ENCODE measurements around the gene ZDHHC14.

DNA sequence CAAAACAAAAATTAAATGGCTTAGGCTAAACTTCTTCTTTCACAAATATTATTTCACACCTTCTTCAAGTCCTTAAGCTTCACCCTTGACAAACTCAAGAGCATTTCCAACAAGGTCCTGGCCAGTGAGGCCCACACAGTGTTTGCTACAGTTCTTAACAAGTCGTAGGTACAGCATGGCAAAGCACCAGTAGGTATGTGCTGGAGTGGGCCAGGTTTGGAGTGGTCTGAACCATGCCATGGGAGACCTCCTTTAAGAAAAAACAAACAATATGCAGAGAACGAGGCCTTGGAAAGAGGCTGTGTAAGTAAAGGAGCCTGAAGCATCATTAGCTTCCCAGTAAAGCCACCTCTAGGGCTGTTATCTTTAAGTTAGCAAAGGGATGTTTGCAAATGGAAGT lies 287.7 kb downstream of the ZDHHC14 start:
- TF ChIP-seq CTCF (conservative IDR thresholded peaks at IDR 0.05 in 1 of 2, IDR thresholded peaks at IDR 0.05 in 1 of 2; ENCODE audit: extremely low read depth in 1 of 2, insufficient read depth in 1 of 2, low read depth in 1 of 2, low read length in 2 of 2) (no peak), EZH2 (IDR thresholded peaks at IDR 0.05; ENCODE audit: borderline replicate concordance, low read length) (no peak)
